HG02588 (cell line): ENCODE results near the gene NCKAP5.

Experiments used
- ATAC-seq: cut with Tn5 transposase; IDR thresholded peaks from one replicate; pipeline ENCODE4 v1.9.1; 2021; ENCODE audit warnings: mild to moderate bottlenecking, moderate library complexity; ENCODE audit not compliant: unreplicated experiment

The NCKAP5 gene

DNA sequence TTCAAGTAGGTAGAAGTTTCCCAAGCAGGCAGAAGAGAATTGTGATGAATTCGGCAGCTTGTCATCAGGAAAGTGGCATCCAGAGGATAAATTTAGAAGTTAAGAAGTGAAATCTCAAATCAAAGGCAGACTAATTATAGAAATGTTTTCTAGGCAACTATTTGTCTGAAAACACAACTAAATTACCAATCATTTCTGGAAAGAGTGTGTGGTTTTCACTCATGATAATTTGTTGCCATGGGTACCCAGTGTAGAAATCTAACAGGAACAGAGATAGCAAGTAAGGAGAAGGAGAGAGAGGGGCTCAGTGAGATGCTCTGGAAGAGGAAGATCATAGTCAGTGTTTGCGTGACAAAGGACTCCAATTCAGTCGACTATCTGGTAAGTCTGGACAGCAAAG, 208.1 kb downstream of the NCKAP5 start:
- ATAC-seq: peak; percentile 47

DNA sequence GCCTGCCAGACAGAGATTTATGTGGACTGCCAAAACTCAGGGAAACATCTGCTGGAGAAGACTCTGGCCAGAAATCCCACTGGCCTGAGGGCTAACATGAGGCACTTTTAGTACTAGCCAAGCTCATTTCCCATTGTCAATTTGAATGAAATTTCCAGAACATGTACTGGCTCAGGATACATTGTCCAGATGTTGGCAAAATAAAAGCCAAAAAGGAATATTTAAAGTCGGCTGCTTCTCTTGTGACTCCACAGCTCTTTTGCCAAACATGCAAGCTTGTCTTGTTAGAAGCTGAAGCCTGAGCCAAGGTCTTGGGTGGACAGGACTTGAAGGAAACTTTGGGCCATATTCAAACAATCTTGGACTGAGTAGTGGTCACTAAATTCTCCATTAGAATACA, 215.5 kb downstream of the NCKAP5 start:
- ATAC-seq: no peak

DNA sequence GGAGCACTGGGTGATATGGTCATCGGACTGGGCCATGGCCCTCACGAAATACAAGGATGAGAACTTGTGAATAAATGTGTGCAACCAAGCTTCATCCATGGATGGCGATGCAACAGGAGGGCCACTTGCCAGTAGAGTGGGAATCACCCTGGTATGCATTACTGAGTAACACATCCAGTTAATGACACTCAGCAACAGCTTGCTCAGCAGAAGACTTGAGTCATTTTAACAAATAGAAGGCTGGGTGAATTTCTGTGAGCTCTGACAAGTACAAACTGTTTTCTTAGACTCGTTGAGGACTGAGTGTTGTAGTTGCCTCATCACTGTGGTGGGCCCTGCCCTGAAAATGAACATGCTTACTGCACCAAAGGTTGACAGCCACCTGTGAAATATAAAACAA, 221.6 kb downstream of the NCKAP5 start:
- no peak for ATAC-seq

DNA sequence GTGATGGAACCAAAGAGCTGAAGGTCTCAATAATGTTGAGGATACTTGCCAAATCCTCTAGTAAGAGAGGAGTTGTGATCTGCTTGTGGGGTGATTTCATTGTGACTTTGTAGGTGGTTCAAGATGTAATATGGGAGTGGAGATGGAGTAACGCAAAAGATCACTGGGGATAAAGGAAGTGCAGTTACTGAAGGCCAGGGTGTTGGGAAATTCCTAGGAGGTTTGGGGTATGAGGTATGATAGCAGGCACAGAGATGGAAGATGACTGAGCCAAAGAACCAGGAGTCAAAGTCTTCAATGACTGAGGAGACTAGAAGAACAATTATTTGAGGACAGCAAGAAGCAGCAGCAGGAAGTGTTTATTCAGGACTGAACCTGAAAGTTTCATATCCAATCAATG, 222.6 kb downstream of the NCKAP5 start:
- no peak for ATAC-seq

DNA sequence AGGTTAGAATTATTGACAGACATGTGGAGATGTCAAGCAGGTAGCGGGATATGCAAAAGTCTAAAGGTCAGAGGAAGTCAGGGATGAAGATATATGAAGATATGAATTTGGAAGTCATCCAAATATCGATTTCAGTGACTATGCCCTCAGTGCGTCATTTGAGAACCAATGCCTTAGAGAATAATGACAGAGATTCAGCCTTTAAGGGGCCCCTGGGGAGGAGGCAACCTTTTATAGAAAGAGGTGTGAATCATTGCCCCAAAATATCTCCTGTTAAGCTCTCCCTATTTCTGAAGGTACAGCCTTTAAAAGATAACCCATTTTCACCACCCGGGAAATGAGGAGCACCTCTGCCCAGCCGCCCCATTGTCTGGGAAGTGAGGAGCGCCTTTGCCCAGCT, 223.4 kb downstream of the NCKAP5 start:
- ATAC-seq: no peak

DNA sequence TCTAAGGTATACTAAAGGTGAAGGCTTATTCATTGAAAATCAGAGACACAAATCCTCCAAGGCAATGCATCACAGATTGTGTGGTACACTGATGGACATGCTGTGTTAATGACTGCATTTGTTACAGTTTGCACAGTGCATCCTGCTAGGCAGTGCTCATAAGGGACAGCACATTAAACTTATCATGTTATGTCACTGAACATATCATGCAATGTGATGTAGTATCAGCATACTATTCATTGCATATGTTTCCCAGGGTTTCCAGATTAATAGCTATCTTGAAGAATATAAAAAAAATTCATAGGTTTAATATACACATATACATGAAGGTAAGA, 225.3 kb downstream of the NCKAP5 start:
- no peak for ATAC-seq

DNA sequence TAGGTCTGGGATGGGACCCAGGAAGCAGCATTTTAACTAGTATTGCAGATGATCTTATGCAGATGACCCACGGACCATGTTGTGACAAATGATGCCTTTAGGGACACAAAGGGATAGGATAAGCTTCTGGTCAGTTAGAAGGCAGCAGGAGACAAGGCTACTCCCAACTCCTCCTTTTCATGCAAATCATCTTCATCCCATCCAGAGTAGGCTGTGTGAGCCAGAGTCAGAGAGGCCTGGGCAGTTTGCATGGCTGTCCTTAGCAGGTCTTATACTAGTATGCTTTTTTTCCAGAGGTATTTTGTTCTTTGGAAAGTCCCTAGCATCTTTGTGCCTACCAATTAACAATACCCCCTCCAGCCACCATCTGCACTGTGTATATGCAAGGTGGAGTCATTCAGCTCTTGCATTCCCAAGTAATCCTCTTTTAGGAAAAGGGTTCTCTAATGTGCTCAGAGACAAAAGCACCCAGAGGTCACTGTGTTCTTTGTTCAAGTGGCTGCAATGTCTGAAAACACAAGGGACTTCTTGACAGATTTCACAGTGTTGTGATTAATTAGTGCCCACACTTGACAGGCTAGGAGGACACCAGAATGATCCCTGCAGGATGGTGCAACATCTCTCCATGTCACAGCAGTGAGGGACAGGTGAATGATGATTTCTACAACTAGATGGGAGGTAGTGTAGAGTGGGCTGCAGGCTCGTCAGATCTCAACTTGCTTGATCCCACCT, 225.8 kb downstream of the NCKAP5 start:
- ATAC-seq: no peak

DNA sequence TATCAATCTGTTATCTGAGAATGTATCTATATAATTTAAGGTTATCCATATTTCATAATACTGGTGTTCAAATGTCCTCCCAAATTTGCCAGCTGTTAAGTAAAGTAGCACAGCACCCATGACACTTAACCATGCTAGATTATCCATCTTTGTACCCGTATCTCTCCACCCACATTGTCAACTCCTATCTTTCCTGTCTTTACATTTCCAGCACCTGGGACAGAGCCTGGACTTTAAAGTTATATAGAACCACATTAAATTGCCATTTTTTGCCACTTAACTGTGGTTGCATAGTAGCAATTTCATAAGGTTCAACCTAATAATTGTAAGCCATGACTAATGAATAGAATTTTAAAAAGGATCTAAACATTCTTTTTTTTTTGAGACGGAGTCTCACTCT, 226.7 kb downstream of the NCKAP5 start:
- ATAC-seq: no peak

DNA sequence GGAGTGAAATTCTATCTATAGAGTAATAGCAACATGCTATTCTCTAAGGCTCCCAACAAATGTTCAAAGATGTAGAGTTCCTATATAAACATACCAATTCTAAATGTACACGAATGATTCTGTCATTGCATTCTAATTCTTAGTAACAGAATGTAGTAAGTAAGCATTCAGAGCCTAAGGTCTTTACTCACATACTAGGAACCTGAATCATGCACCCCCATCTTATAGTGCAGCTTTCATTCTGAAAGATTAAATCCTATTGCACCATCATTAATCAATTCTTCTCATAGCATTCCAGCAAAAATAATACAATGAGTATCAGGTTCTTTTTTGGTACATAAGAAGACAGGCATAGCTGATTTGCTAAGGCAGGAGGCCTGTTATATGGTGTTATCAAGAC, 230.0 kb downstream of the NCKAP5 start:
- ATAC-seq: no peak

DNA sequence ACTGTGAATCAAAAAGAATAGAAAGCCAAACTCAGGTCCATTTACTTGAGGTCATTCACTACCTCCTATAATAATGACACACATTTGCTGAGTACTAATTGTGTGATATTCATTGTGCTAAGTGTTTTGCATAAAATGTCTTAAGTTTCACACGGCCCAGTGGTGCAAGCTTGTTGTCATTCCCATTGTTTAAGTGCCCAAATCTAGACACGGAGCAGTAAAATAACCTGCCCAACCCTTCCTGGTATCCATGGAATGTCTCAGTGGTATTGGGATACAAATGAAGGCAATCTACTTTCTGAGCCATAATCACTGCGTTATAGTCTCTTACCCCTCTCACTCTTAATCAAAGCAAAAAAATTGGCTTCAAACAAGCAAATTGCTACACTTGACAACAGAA, 233.3 kb downstream of the NCKAP5 start:
- ATAC-seq: no peak

DNA sequence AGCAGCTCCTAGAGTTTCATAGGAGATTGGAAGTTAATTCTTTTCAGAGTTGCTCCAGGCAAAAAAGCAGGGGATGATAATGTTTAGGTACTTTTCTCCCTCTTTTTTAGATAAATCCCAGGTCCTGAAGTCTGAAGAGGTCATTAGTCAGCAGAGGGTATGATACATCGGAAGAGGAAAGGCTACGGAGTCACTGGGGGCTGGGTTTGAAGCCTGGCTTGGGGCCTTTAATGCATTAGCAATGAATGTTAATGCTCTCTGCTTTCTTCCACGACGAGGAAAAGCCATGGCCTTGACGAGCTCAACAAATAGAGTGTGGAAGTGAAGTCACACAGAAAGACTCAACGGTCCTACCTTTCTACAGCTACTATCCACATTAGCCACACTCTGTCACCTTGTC, 235.1 kb downstream of the NCKAP5 start:
- ATAC-seq: no peak

DNA sequence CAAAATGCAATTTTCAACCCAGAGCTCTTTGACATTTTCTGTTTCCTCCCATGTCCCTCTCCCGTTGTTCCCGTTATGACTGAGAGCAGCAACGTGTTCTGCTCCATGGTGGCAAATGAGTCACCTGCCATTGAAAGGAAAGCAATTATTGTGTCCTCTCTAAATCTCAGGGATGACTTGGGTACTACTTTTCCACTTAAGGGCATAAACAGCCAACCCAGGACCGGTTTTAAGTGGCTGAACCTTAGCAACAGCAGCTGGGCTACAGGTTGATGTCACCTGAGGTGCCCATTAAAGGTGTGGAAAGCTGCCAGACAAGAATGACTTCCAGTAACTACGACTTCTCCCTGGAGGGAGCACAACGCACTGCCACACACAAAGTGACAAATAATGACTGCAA, 236.8 kb downstream of the NCKAP5 start:
- ATAC-seq: no peak

DNA sequence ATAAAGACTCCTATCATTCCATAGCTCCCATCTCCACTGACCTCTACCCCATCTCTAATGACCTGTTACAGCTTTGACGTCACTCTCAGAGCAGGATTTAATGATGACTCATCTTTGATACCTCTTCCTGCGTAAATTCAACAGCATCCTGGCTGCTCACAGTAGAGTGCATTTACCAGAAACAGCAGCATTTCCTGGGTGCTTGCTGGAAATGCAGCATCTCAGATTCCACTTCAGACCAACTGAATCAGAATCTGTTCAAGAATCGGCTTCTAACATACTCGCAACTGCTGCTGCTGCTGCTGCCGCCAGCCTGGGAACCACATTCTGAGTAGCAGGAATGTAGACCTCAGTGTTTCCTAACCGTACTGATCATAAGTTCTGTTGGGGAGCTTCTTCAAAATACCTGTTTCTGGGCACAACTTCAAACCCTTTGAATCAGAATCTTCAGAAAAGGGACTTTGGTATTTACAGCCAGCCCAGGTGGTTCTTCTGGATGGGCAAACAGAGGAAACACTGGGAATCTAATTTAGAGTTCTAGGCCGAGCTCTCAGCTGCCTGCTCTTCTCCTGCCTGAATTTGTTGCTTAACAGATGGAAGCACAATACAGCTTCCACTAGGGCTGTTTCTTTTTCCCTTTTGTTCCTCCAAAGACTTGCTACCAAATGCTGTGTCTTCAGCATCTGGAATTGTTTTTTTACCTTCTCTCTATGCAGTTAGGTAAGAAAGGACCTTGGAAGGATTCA, 241.4 kb downstream of the NCKAP5 start:
- no peak for ATAC-seq

DNA sequence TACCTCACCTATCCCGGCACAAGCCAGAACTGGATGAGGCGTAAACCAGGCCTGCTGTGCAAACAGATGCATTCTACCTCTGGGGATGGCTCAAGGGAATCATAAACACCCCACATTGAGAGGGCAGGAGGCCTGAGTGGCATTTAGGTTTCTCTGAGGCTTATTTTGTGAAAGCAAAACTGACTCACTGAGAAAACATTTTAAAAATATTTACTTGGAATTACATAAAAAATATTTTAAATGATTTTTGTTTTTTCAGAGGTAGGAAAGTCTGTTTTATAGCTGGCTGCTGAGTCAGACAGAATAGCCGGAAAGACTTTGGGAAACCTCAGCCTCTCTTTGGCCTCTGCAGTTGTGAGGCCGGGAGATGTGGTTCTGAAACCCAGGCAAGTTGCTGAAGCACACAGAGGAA, 244.1 kb downstream of the NCKAP5 start:
- no peak for ATAC-seq

DNA sequence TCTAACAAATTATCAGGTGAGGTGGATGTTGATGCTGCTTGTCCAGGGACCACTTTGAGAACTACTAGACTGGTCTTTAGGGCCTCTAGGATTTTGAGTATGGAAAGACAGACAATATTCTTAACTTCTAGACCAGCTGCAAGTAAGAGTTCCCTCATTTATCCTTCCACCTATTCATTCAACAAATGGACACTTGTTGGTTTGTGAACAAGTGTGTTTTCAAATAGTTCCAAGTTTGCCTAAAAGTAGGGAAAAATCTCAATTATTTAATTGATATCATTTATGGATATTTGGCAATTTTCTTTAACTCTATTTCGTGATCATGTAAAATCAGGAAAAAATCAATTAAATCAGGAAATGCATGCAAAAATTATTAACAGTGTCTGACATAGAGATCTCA, 245.4 kb downstream of the NCKAP5 start:
- ATAC-seq: no peak

DNA sequence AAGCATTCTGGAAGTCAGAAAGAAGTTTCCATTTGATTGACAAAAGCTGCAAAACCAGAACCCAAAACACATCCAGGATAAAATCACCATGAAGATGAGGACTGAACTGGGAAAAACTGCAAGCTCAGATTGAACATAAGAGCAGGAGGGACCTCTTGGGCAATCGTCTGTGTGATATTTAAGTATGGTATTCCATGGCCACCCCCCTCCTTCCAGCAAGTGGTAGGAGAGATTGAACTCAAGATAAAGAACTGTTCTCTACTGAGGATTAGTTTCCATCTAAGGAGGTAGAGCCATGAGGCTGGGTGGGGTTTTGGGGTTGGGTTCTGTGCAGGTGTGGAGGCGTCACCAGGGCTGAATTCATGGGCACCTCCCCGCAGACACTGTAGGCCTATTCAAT, 251.1 kb downstream of the NCKAP5 start:
- no peak for ATAC-seq

DNA sequence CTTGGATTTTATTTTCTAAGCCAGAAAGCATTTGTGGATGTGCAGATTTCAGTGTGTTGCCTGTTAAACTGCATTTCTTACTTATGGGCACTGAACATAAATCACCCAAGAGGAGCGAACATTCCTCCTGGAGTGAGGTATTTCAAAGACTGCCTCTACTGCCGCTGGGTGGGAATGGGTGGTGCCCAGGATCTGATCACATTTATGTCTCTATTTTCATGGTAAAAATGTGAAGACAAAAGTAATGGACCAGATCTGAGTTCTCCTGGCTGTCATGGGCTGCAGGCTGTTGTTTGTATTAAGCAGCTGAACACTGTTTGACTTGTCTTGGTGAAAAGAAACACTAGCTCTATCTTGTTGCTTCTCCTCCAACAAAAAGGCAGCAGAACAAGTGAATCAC, 251.7 kb downstream of the NCKAP5 start:
- ATAC-seq: no peak

DNA sequence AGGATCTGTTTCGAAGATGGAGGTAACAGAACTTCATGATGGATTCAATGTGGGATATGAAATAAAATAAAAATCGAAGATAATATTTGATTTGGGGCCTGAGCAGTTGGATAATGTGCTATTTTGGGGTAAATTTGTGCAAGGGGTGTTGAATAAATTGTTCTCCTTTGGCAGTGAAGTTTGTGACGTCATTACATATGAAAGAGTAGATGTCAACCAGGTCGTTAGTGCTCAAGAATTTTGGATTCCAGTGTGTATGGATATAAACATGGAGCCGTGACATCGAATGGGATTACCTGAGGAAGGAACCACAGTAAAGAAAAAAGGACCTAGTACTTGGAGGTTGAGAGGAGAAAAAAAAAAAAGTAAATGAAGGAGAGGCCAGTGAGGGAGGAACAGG, 253.0 kb downstream of the NCKAP5 start:
- no peak for ATAC-seq

DNA sequence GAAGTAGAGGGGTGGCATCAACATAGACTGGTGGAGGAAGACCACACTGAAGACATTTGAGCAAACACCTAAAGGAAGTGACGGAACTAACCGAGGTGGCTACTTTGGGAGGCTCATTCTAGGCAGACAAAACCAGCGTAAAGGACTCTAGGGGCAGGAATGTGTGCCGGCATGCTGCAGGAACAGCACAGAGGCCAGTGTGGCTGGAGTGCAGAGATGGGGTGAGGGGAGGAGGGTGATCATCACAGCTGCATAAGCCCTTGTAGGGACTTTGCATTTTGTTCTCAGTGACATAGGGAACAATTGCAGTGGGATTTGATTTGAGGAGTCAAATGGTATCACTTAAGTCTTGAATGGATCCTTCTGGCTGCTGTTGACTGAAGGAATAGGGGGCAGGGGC, 253.5 kb downstream of the NCKAP5 start:
- no peak for ATAC-seq

DNA sequence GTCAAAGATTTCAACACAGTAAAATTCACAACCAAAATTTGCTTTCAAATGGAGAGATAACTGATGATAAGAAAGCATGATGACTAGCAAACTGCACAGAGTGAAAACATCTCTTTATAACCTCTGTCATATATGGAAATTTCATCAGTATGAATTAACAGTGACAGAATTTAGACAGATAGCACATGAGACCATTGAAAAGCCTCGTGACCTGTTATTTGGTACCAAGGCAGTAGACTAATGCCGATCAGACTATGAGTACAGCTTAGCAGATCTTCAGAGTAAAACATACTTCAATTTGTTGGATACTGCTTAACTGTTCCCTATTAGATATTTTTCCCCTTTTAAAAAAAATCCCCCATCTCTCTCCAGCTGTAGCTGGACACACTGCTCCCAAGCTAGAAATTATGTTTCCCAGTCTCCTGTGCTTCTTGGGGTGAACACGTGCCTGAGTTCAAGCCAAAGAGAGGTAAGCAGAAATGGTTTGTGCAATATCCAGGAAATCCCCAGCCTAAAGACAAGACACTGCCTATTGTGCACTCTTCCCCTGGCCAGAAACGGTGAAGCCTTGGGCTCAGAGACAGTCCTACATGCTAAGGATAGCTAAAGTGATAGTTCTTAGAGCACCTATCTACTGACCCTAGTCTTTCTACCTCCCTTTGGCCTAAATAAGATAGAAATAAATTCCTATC, 256.1 kb downstream of the NCKAP5 start:
- no peak for ATAC-seq

DNA sequence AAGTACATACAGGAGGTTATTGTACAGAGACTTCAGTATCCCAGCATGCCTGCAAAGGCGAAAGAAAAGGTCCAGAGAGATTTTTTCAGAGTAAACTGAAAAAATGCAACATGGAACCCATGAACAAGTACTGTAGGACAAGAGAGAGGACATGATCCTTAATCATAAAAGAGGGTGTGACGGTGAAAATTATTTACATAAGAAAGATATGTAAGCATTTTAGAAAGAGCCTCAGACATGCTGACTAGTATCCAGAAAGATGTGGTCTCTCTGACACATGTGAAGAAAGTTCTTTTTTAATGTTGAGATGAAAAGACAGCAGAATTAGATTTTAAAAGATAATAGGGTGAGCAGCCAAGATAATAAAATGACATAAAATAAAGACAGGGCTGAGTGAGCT, 262.0 kb downstream of the NCKAP5 start:
- ATAC-seq: no peak

DNA sequence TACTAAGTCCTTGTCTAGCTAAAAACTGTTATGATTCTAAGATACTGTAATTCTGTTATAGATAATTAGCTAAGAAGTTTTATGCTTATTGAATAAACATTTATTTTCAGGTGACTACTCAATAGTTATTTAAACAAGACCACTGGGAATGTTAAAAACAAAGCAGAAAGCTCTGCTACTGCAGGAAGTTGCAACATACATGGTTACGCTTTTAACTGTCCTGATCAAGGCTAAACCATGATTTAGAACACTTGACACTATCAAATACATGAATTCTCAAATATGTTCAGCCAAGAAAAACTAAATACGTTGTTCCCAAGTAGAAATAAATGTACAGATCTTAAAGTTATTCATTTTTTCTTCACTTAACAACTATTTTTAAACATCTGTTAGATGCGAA, 263.9 kb downstream of the NCKAP5 start:
- no peak for ATAC-seq
